Activated T-cell treated with anti-CD3 and anti-CD28 coated beads for 24 hours (primary cell): ENCODE measurements around the gene RGS7.
"Not testable (repeated sequence)": the region's sequence is repeated elsewhere in the genome, so short reads cannot be mapped to it uniquely, and the experiment has no call there.

Experiments used
- DNase-seq: peaks from one replicate; pipeline ENCODE4 v3.0.0-alpha.2; 2020; ENCODE audit warnings: low read depth

Gene RGS7

DNA sequence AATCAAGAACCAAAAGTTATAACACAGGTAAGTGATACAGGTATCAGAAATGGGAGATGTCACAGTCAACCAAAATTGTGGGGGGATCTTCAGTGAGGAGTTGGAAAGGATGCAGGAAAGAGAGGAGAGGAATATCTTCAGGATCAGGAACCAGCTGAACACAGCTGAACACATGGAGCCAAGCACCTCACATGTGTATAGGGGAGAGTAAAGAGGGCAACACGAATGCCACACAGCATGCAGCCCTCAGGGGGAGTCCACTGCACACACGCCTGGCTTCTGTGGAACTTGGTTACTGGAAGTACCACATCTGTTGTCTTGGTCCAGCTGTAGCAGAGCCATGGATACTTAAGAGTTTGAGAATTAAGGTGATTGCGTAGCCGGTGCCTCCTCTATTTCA is 218.8 kb downstream of the RGS7 start:
- no peak for DNase-seq

- no peak for DNase-seq
These were observed 220.6 kb downstream of the RGS7 start for GRCh38 chr1:241136389-241136788.

DNA sequence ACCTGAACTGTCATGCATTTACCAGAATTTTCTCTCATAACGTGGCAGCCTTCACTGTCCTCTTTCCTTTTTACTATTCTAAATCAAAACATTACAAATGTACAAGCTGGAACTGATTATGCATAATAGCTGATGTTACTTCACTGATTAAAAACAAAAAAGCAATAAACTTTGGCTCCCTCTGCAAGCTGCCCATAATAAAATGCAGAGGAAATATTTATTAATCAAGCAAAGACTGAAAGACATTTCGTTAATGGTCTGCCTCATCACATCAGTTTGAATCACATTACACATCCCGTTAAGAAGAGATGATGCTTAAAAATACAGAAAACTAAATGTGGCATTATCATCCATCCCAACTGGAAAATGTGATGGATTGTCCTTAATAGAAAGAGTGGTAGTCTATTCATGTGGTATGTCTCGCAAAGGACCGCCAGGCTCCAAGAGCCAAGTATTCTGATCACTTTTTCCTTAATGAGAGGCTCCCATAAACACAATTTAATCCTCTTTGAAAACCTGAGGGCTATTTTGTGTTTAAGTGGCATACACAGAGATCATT is 225.3 kb downstream of the RGS7 start:
- no peak for DNase-seq

GRCh38 chr1:241130881-241131280 is 226.1 kb downstream of the RGS7 start:
- no peak for DNase-seq

GRCh38 chr1:241129207-241129960 is 227.6 kb downstream of the RGS7 start:
- DNase-seq, result no peak

DNA sequence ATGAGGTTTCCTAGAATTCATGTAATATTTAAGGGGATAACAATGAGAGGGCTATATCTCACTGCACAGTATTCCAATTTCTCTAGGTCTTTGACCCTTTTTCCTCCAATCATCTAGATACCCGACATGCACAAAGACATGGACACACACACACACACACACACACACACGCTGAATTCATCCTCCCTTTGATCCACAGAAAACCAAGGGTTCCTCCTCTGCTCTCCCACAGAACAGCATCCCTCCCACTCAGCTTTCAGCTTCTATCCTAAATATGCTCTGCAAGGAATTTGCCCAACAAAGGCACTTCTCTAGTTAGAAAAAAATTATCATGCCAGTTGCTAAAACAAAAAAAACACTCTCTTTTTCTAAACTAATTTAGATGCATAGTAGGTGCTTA is 231.7 kb downstream of the RGS7 start:
- DNase-seq, result no peak

- no peak for DNase-seq
These were observed 239.0 kb downstream of the RGS7 start for GRCh38 chr1:241118049-241118448.

DNA sequence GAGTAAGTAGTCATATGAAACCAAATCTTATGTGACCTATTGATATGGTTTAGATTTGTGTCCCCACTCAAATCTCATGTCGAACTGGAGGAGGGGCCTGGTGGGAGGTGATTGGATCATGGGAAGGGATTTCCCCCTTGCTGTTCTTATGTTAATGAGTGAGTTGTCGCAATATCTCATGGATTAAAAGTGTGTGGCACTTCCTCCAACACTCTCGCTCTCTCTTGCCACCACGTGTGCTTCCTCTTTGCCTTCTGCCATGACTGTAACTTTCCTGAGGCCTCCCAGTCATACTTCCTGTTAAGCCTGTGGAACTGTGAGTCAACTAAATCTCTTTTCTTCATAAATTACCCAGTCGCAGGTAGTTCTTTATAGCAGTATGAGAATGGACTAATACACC is 241.2 kb downstream of the RGS7 start:
- DNase-seq, result no peak

GRCh38 chr1:241114699-241115233 is 242.2 kb downstream of the RGS7 start:
- no peak for DNase-seq

- DNase-seq, result no peak
These were observed 243.4 kb downstream of the RGS7 start for GRCh38 chr1:241113557-241113956.

DNA sequence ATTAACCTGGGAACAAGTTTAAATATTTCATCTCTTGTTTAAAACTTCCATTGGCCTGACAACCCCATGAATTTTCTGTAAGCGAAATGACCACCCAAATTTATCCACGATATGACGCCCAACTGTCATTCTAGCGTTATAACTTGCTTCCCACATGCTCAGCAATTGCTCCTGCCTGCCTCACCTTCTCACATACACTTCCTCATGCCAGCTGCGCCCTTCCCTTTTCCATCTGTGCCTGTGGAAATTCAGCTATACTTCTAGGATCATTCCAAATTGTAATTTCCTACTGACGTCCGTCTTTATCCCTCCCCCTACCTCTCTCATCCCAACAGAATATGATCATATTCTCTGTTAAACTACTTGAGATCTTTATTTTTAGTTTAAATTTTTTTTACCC is 248.0 kb downstream of the RGS7 start:
- no peak for DNase-seq

GRCh38 chr1:241105147-241105546 is 251.9 kb downstream of the RGS7 start:
- no peak for DNase-seq

- DNase-seq, result no peak
These were observed 254.3 kb downstream of the RGS7 start for GRCh38 chr1:241102664-241103063.

GRCh38 chr1:241101622-241102021 is 255.4 kb downstream of the RGS7 start:
- DNase-seq, result no peak

- no peak for DNase-seq
These were observed 259.5 kb downstream of the RGS7 start for GRCh38 chr1:241097479-241097878.

DNA sequence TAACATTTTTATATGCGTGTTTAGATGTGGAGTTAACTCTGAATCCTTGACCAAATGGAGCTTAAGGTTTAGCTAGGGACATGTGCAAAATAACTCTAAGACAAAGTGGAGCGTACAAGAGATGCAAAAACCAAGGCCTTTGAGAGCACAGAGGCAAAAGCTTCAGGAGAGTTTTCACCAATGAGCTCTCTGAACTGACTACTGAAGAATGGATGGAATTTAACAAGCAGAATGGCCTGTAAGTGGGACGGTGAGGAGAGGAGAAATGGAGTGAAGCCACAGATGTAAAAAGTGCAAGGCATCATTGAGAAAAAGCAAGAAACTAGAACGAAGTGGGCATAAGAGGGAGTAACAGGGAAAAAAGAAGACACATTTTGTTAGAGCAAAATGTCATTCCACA is 260.0 kb downstream of the RGS7 start:
- no peak for DNase-seq

DNA sequence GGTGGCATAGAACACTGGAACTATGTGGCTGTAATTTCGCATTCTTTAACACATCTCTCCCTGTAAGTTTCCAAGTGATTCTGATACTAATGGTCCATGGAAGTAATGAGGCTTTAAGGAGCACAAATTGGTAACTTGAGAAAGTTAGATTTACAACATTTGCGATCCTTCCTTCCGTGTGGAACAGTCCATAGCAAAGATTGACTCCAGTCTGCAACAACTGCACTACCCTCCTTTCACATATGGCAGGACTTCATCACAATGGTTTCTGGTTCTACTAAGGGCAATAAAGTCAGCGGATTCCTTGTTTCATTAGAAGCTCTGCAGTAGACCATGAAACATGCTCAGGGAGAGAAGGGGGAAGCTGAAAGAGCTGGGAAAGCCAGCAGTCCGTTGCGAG is 261.2 kb downstream of the RGS7 start:
- DNase-seq, result no peak

DNA sequence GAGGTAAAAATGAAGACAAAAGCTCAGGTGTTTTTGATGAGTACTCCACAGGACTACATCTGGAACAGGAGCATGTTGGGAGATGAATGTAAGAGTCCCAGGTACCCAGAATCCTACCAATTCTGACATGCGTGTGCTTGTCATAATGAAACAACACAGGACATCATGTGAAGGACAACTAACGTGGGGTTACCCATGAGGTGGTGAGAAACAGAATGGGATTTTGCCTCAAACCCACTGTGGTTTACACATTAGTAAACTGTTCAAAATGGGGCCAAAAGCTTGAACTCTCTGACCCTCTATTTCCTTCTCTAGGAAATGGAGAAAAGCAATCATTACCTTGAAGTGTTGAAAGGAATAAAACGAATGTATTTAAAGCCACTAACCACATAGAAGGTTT is 266.2 kb downstream of the RGS7 start:
- no peak for DNase-seq

- DNase-seq, result not testable (repeated sequence)
These were observed 267.9 kb downstream of the RGS7 start for GRCh38 chr1:241089066-241089465.

DNA sequence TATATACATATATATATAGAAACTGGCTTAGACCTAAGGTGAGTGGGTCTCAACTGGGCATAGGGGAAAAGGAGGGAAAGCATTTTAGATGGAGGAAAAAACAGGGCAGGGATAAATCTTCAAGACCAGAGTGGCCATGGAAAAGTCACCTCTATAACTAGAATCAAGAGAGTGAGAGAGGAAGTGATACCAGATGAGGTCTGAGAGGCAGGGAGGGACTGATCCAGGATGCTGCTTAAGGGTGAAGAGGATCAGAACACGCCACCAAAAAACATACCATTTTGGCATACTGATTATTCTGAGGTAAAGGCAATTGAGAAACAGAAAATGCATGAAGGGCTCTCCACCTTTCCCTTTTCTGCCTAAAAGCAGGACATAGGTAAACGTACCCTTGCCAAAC is 268.9 kb downstream of the RGS7 start:
- not testable (repeated sequence) for DNase-seq

DNA sequence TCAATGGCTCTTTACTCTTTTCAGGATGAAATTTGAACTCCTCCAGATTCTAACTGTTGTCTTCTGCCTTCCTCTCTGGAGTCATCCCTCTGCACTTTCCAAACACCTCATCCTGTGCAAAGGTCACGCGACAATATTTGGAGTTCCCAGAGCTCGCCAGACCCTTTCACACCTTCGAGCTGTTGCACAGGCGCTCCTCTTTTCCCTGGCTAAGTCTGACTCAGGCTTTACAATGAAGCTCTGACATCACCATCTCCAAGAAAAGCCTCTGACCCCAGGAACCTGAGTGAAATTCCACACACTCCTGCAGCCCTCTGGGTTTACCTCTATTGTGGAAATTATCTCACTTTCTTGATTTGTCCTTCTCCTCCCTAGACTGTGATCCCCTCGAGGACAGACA is 270.3 kb downstream of the RGS7 start:
- DNase-seq, result no peak

GRCh38 chr1:241083285-241083684 is 273.7 kb downstream of the RGS7 start:
- no peak for DNase-seq

DNA sequence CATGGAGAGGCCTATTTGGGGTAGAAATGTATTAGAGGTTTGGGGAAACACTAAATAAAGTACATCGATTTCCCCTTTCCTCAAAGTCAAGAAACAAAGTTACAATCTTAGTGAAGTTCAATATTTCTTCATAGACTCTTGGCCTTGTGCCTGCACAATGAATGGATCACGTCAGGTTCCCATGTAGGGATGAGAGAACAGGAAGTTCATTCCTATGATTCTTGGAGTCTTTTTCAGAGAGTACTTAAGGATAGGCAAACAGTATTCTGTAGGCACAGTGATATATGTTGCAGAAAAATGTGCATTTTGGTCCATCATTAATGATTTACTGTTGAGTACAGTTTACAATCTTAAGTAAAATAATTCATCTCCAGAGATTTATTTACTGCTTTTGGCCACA is 275.5 kb downstream of the RGS7 start:
- no peak for DNase-seq

DNA sequence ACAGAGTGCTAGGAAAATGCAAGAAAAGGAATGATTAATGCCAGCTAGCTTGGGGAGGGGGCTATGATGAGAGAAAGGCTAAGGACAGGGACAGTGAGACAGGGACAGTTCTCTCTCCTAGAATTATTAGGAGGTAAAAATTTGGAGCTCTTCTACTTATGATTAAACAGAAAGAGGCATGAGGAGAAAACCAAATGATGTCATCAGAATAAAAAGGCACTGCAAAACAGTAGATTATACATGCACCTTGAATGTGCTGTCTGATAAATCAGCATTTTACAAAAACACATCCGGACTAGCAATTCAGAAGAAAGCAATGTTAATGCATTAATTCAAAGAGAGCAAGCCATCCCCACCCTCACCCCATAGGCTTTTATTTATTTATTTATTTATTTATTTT is 277.5 kb downstream of the RGS7 start:
- DNase-seq, result no peak
